Stimulated activated naive CD4-positive, alpha-beta T cell treated with Interleukin-2 at 50 U/mL for 16 hours (primary cell): ENCODE data around the gene UPK1B.
"Not testable (repeated sequence)": the region's sequence is repeated elsewhere in the genome, so short reads cannot be mapped to it uniquely, and the experiment has no call there.

ENCODE experiments used
- DNase-seq: peaks from one replicate; lab custom pipeline; 2025; lab: John Stamatoyannopoulos, UW

The UPK1B gene

GRCh38 chr3:119225121-119225520 is 51.7 kb downstream of the UPK1B start:
- DNase-seq = no peak

GRCh38 chr3:119227070-119227850 is 53.9 kb downstream of the UPK1B start:
- no peak for DNase-seq

GRCh38 chr3:119228373-119229145 is 55.2 kb downstream of the UPK1B start:
- no peak for DNase-seq

GRCh38 chr3:119229190-119229589 is 55.8 kb downstream of the UPK1B start:
- no peak for DNase-seq

GRCh38 chr3:119230071-119230470 is 56.7 kb downstream of the UPK1B start:
- DNase-seq = no peak

- DNase-seq = no peak
Observed at GRCh38 chr3:119230745-119231144, 57.3 kb downstream of the UPK1B start.

- DNase-seq = no peak
Observed at GRCh38 chr3:119234610-119235009, 61.2 kb downstream of the UPK1B start.

GRCh38 chr3:119235151-119235550 is 61.8 kb downstream of the UPK1B start:
- no peak for DNase-seq

- no peak for DNase-seq
Observed at GRCh38 chr3:119236756-119237155, 63.4 kb downstream of the UPK1B start.

GRCh38 chr3:119237299-119237698 is 63.9 kb downstream of the UPK1B start:
- no peak for DNase-seq

- no peak for DNase-seq
Observed at GRCh38 chr3:119238363-119238762, 65.0 kb downstream of the UPK1B start.

- DNase-seq = no peak
Observed at GRCh38 chr3:119239206-119239820, 65.9 kb downstream of the UPK1B start.

- no peak for DNase-seq
Observed at GRCh38 chr3:119240101-119240590, 66.7 kb downstream of the UPK1B start.

- DNase-seq = peak; percentile 53
Observed at GRCh38 chr3:119240591-119241434, 67.4 kb downstream of the UPK1B start, which contains the start of gene B4GALT4. Gene B4GALT4, minus strand, starts transcription at chr3:119240878. Its CDS starts 10,779 bp downstream, at chr3:119230099.

- not testable (repeated sequence) for DNase-seq
Observed at GRCh38 chr3:119242387-119243057, 69.1 kb downstream of the UPK1B start.

- not testable (repeated sequence) for DNase-seq
Observed at GRCh38 chr3:119243058-119243529, 69.7 kb downstream of the UPK1B start.

- no peak for DNase-seq
Observed at GRCh38 chr3:119243712-119244111, 70.3 kb downstream of the UPK1B start.

- no peak for DNase-seq
Observed at GRCh38 chr3:119245778-119246177, 72.4 kb downstream of the UPK1B start.
